Fibroblast of skin of left biceps (primary cell): ENCODE results near the gene PRH1.
A peak's percentile ranks its signal among the peaks of the same experiment; 100 is the strongest.

Experiments used
- DNase-seq, 2 experiments: peaks; one replicate each; pipeline ENCODE4 v3.0.0-alpha.2; 2013; ENCODE audit warnings: low read depth in 2 of 2

PRH1 gene

GRCh38 chr12:10884086-10884725 is at the start of gene PRH1:
Gene PRH1, minus strand, starts transcription at chr12:10884255. Its CDS starts 38 bp downstream, at chr12:10884217.
- no peak for DNase-seq

DNA sequence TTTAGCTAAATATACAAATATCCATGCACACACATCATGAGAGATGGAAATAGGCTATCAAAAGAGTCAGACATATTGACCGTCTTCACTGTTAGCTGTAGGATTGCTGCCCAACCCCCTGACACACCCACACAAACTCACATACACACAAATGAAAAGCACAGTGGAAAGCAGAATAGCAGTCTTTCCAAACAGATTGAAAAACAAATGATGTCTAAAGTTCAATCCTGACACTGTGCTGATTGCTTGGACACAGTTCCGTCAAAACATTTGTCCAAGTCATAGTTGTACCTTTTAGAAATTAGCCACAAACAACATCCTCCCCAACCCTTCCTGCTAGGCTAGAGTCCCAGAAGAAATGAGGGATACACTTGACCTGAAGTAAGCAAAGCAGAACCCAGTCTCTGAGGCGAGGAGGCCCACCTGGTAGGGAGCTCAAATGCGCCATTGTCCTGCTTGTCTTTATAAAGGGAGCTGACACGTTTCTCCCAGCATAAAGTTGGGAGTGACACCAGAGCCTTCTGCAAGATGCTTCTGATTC is 44.8 kb upstream of the PRH1 start, which contains the start of gene PRH2:
Gene PRH2 (plus strand): TSS at position 491 of the 541 bp plus-strand sequence. CDS start 38 bp downstream, at position 529.
- no peak for DNase-seq

- DNase-seq = no peak
Measured at GRCh38 chr12:10926269-10926668, 42.2 kb upstream of the PRH1 start.

- no peak for DNase-seq
Measured at GRCh38 chr12:10919809-10920208, 35.8 kb upstream of the PRH1 start.

- no peak for DNase-seq
Measured at GRCh38 chr12:10910380-10910779, 26.3 kb upstream of the PRH1 start.

GRCh38 chr12:10909462-10909861 is 25.4 kb upstream of the PRH1 start, which contains the start of gene TAS2R13:
Gene TAS2R13, minus strand, starts transcription at chr12:10909562. Its CDS starts 264 bp downstream, at chr12:10909298.
- no peak for DNase-seq

GRCh38 chr12:10904686-10905085 is 20.6 kb upstream of the PRH1 start:
- no peak for DNase-seq

GRCh38 chr12:10901427-10901826 is 17.4 kb upstream of the PRH1 start:
- no peak for DNase-seq

DNA sequence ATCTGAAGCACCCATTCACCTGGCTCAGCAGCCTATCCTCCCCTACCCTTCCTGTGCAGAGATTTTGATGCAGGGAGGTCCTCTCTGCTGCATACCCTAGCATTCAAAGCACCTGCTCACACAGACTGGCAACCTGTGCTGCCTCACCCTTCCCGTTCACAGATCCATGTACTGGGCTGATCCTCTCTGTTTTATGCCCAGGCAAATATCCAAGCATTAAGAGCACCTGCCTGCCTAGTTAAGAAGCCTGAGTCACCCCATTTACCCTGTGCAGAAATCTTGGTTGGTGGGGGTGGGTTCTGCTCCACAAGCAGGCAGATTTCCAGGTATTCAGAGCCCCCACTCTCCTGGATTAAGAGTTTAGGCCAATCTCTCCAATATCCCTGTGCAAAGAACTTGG is 16.9 kb upstream of the PRH1 start:
- no peak for DNase-seq

GRCh38 chr12:10900530-10900929 is 16.5 kb upstream of the PRH1 start:
- DNase-seq = no peak

DNA sequence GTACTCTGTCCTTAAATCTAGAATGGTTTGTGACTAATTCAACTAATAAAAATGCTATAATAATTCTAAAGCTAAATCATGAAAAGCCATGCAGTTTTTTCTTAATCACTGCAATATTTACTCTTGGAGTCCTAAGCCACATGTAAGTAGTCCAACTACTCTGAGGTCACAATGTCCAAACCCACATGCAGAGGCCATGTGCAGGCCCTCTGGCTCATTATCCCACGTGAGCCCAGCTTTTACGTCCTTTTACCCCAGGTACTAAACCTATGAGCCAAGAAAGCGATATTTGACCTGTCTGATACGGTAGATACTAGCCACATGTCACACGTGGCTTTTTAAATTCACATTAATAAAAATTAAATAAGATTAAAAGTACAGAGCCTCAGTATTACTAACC is 12.8 kb upstream of the PRH1 start:
- DNase-seq = no peak

DNA sequence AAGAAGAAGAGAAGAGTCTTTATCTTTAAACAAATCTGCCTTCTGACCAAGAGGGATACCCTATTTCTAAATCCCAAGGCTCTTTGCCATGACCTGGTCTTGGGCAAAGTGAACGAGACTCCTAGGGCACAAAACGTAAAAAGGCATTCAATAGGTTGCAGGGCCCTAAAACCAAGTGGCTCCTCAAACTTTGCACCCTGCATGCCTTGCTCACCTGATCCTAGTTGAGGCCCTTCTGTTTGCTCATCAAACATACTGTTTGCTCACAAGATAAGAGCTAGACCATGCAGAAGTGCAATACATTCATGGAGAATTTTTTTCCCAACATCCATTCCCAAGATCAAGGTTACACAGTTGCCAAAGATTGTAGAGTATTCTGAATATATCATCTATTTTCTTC is 7.9 kb upstream of the PRH1 start:
- no peak for DNase-seq

DNA sequence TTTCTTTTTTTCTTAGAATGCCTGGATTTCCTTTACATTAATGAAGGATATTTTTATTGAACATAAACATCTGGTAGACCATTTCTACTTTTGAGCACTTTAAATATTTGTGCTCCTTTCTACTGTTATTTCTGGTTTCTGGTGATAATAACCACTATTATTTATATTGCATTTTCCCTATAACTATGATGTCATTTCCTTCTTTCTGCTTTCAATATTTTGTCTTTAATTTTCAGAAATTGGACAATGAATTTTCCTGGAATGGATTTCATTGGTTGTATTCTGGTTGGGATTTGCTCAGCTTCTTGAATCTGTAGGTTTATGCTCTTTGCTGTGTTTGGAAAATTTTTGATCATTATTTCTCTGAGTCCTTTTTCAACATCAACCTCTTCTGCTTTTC is 5.2 kb upstream of the PRH1 start:
- DNase-seq = no peak

- peak in 1 of 2 experiments; percentile 1 for DNase-seq
Measured at GRCh38 chr12:10873378-10873777, 10.7 kb downstream of the PRH1 start.

DNA sequence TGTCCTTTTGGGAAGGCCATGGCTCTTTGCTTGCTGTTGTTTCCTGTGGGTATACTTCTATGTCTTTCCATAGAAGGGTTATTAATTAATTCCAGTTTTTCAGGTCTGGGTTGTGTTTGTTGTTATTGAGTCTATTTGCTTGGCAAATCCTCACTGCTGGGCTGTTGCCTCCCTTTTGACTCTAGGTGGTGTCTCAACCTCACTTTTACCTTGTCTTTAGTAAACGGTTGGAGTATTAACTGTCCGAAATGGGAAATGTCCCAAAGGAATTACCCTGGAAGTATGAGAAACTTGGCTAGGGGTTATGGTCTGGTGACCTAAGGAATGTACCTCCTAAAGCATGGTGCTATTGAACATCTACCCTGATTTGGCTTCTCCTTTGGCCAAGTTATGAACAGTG is 16.7 kb downstream of the PRH1 start:
- DNase-seq = no peak

- no peak for DNase-seq
Measured at GRCh38 chr12:10863512-10864218, 20.4 kb downstream of the PRH1 start.

GRCh38 chr12:10861366-10861765 is 22.7 kb downstream of the PRH1 start:
- DNase-seq = no peak

- no peak for DNase-seq
Measured at GRCh38 chr12:10855807-10856206, 28.2 kb downstream of the PRH1 start.

DNA sequence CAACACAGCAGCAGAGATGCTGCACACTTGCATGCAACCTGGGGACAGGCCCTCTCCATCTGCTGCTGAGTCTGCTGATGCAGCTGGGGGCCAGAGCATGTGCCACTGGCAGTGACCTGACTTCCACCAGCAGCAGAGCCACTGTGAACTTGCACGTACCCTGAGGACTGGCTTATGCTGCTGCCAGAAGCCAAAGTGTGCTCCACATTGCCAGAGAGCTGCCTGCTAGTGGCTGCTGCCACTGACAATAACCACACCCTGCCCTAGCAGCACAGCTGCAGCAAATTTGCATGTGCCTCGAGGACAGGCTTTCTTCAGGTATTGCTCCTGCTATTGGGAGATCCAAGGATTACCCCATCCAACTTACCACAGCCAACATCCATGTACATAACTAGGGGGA is 30.3 kb downstream of the PRH1 start:
- DNase-seq = no peak

DNA sequence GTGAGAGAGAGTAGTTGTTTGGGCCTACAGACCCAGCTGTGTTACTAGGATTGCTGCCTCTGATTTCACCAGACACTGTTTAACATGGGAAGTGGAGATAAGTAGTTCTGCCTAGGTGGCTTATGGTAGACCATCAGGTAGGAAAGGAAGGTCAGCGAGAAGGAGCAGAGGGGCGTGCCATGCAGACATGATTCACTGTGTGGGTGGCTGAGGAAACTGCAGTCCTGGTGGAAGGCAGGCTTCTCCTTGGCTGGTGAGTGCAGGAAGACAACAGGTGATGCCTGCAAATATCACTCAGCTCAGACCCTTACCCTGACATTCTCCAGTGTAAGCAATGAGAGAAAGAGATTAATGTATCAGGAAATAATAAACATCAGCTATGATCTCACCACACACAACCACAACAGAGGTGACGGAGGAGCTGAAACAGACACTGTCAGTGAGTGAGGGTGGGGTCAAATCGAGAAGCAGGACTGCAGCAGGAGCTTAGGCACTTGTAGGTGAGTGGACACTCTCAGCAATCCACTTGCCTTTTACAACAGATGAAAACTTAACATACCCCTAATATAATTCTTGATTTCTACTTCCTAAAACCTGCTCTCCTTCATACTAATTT is 32.7 kb downstream of the PRH1 start:
- no peak for DNase-seq

- no peak for DNase-seq
Measured at GRCh38 chr12:10849425-10849878, 34.6 kb downstream of the PRH1 start, which contains the start of gene PRR4. Gene PRR4, minus strand, starts transcription at chr12:10849475. Its CDS starts 38 bp downstream, at chr12:10849437.

- no peak for DNase-seq
Measured at GRCh38 chr12:10847744-10848143, 36.3 kb downstream of the PRH1 start.
